HG03280 (cell line): Measurements from ENCODE around the gene ZNF423.

ENCODE experiments used
- ATAC-seq: cut with Tn5 transposase; IDR thresholded peaks from one replicate; pipeline ENCODE4 v1.9.1; 2021; ENCODE audit warnings: mild to moderate bottlenecking, moderate library complexity; ENCODE audit not compliant: unreplicated experiment

The ZNF423 gene

GRCh38 chr16:49756775-49757558 lies 98.9 kb downstream of the ZNF423 start:
- ATAC-seq: no peak

DNA sequence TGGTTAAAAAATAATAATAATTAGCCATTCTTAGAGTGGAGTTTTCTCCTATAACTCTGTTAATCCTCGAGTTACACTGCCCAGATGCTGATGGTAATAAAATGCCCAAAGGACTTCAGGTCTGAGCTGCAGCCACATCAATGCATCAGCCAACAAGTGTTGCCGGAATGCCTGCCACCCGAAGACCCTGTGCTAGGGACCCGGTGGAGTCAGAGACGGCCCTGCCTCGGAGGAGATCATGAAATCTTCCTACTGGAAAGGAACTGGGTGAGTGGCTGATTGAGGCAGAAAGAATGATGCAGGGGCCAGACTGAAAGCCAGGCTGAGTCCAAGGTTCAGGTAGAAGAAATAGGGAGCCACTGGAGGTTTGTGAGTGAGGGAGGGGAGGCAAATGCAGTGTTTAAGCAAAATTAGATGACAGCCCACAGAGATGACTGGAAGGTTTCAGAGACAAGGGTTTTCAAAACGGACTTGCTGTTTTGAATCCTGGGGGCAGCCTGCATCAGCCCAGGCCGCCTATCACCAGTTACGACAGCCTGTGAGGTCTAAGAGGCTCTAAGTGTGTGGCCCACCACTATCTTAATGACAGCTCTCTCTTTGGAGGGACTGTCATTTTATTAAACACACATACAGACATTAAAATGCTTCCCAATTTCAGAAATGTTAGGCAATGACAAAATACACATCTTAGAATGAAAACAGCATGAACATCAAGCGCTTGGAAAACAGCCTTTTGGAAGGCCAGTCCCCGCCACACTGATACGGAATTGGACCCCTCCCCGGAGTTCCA lies 100.0 kb downstream of the ZNF423 start:
- no peak for ATAC-seq

- no peak for ATAC-seq
These were observed 100.6 kb downstream of the ZNF423 start for GRCh38 chr16:49755313-49755620.

- no peak for ATAC-seq
These were observed 101.2 kb downstream of the ZNF423 start for GRCh38 chr16:49754495-49755312.

DNA sequence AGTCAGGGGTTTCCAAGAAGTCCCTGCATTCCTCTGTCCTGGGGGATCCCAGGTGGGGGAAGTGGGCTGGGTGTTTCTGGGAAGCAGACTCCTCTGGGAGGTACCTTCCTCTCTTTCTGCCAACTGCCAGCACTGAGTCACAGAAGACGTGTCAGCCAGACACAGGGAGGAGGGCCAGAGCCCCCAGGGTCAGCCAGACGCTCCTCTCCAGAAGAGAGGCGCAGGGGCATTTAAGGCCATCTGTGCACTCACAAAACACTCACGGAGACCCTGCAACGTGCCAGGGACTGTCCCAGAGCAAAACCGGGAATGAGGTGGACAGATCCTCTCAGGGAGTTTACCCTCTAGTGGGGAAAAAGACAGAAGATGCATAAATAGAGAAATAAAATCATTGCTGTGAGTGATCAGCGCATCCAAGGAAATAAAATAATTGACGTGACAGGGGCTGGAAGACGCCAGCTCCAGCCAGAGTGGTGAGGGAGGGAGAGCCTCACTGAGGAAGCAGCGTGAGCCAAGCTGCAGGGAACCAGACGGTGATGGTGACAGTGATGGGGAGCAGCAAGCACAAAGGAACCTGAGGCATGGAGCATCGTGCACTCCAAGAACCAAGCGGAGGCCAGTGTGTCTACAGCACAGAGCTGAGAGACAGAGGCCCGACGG lies 105.4 kb downstream of the ZNF423 start:
- ATAC-seq: no peak

- ATAC-seq: no peak
These were observed 106.1 kb downstream of the ZNF423 start for GRCh38 chr16:49749816-49750215.

GRCh38 chr16:49748322-49748721 lies 107.6 kb downstream of the ZNF423 start:
- ATAC-seq: no peak

GRCh38 chr16:49747654-49748053 lies 108.3 kb downstream of the ZNF423 start:
- no peak for ATAC-seq

- ATAC-seq: no peak
These were observed 109.4 kb downstream of the ZNF423 start for GRCh38 chr16:49746545-49746944.

DNA sequence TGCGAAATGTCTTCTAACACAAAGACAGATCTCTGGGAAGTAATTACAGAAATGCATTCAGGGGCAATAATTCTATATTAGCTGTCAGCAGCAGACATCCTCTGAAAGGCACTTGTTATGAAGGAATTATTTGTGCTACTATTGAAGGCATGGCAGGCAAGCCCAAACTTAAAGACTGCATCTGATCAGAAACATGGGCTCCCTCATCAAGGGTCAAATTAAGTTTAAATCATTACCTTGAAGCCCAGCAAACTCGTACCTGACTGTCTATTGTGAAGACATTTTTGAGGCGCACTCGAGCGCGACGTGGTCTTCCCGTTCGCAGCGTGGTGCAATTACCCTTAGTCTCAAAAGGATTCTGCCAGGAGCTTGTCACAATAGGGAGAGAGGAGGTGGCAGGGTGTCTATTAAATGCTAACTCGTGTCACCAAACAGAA lies 110.6 kb downstream of the ZNF423 start:
- ATAC-seq: no peak

DNA sequence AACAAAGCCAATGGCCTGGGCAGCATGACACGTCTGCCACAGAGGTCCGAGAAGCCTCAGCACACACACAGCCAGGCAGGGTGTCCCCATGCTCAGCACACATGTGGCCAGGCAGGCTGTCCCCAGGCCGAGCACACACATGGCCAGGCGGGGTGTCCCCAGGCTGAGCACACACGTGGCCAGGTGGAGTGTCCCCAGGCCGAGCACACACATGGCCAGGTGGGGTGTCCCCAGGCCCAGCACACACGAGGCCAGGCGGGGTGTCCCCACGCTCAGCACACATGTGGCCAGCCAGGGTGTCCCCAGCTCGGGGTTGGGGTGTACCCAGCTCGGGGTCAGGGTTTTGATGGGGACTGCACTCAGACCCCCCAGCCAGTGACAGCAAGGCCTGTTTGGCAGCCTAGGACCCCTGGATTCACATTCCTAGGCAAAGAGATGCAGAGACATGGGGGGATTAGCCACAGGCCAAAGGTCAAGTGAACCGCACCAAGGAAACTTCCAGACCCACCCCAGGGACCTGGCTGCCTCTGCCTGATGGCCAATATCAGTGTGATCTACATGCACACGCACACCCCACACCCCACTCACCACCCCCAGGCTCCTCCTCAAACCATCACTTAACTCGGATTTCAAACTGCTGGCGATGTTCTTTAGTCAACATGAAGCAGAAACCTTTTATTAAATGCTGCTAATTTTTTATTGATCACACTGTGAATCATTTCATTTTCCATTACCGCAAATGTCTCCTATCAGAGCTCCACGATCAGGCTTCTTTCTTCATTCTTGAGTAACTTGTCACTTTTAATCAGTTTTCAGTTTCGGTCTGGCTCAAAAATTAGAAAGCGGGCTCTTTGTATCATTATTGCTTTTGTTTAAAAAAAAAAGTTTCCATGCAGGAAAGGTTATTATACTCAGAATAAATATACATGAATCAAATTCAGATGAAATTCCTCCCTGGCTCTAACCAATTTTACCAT lies 111.4 kb downstream of the ZNF423 start:
- ATAC-seq: no peak

- no peak for ATAC-seq
These were observed 112.3 kb downstream of the ZNF423 start for GRCh38 chr16:49743658-49744057.

- no peak for ATAC-seq
These were observed 112.8 kb downstream of the ZNF423 start for GRCh38 chr16:49743203-49743464.

DNA sequence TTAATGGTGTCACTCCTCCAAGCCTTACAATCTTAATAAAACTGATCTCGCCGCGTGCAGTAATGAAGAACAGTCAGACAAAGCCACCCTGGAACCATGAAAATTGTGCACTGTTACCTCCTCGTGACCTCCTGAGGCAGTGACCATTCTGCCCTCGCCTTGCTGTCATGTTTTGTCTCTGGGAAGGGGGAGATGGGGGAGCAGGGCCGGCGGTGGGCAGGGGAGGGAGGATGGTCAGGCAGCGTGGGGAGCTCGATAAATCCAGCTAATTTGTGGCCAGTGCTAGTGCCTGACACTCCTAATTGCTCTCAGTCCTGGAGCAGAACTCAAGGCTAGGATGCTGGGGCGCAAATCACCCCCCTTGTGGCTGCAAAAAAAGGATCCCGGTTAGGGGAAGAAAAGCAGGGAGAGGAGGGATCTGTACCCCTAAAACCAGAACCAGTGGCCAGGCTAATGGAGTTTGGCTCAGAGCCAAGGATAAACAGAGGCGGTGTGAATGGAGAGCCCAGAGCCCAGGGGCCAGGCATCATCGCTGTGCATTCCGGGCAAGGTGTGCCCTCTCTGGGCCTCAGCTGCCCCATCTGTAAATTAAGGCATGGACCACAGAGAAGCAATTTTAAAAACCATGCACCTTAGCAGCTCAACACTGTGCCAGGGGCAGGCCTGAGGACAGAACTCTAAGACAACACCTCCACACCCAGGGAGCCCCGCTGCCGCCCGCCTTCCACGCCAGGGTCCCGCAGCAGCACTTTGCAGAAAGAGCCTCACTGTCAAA lies 113.3 kb downstream of the ZNF423 start:
- no peak for ATAC-seq

DNA sequence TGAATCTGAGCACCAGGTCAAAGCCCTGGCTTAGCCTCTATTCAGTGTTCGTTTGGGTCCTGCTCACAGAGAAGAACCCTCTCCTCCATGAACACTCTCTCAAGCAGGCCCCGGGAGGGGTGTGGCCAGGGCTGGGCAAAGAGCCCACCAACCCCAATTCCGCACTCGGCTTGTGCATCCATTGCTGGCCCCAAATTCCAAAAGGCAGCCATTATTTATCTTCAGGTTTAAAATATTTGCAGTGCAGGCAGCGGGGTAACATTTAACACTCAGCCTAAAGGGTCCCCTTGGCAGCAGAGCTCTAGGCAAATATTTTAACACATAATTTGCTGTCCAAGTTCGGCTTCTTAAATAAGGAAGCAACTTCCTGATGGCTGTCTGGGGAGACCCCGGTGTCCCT lies 115.7 kb downstream of the ZNF423 start:
- no peak for ATAC-seq

DNA sequence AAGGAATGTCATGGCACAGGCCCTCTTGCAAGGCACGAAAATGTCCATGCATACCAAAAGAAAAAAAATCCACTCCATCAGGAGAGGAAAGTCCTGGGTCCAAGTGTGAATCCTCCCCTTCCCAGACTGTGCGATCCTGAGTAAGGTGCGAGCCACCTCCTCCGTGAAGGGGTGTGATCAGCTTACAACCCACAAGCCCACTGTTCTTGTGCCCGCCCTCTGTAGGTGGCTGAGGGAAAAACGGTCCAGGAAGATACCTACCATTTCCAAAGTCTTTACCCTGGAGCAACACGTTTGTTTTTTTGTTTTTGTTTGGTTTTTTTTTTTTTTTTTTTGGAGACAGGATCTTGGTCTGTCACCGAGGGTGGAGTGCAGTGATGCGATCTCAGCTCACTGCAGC lies 116.5 kb downstream of the ZNF423 start:
- no peak for ATAC-seq

- no peak for ATAC-seq
These were observed 117.1 kb downstream of the ZNF423 start for GRCh38 chr16:49738832-49739231.

- no peak for ATAC-seq
These were observed 117.9 kb downstream of the ZNF423 start for GRCh38 chr16:49738001-49738400.

- ATAC-seq: no peak
These were observed 118.4 kb downstream of the ZNF423 start for GRCh38 chr16:49737541-49737940.
